CD8-positive, alpha-beta memory T cell (primary cell): ENCODE results near the gene CADM2. TPM values are rescaled to one million over a fixed set of nuclear protein-coding genes. Genes with fewer than 3 reads are reported as not detected.

Experiments used
- CTCF ChIA-PET: fragments of 350-600 bp; sonication (Branson Sonifier 250); formaldehyde crosslinking; loops from one replicate; lab custom pipeline; 2021; ENCODE audit warnings: antibody characterized with exemption; lab: Charles Lee
- POLR2A ChIA-PET: fragments of 350-600 bp; sonication (Branson Sonifier 250); formaldehyde crosslinking; loops from one replicate; lab custom pipeline; 2021; ENCODE audit warnings: antibody characterized with exemption; lab: Charles Lee
- DNase-seq, 5 donors: peaks; one replicate each; pipeline versions ENCODE4 v3.0.0 to v3.0.0-alpha.2; 2020 to 2022; ENCODE audit warnings: mixed read lengths in 1 of 5
- H3K27ac ChIP-seq: one replicate; pipeline ENCODE4 v1.7.0; 2013; ENCODE audit warnings: low read depth, mild to moderate bottlenecking, low read length, moderate library complexity
- H3K27me3 ChIP-seq: 2 replicates; pipeline ENCODE4 v1.7.0; 2013; ENCODE audit warnings: low read length, mild to moderate bottlenecking; ENCODE audit not compliant: insufficient read depth, poor library complexity, severe bottlenecking
- H3K36me3 ChIP-seq: 2 replicates; pipeline ENCODE4 v1.7.0; 2013; ENCODE audit warnings: mild to moderate bottlenecking, low read length, moderate library complexity; ENCODE audit not compliant: insufficient read depth
- H3K4me1 ChIP-seq: 2 replicates; pipeline ENCODE4 v1.7.0; 2013; ENCODE audit warnings: mild to moderate bottlenecking, low read length, moderate library complexity; ENCODE audit not compliant: insufficient read depth
- H3K4me3 ChIP-seq: 2 replicates; pipeline ENCODE4 v1.7.0; 2013; ENCODE audit warnings: mild to moderate bottlenecking, low read length
- H3K9me3 ChIP-seq: 2 replicates; pipeline ENCODE4 v1.7.0; 2013; ENCODE audit warnings: mild to moderate bottlenecking, low read length
- H3K27ac Mint-ChIP-seq, 8 donors: one replicate each; pipeline ENCODE4 v1.8.0; 2020 to 2021; ENCODE audit warnings: mixed read lengths in 8 of 8, mild to moderate bottlenecking in 6 of 8, inconsistent platforms in 3 of 8, moderate library complexity in 3 of 8
- H3K27me3 Mint-ChIP-seq, 2 donors: one replicate each; pipeline ENCODE4 v1.8.0; 2020 to 2021; ENCODE audit warnings: mixed read lengths in 2 of 2, mild to moderate bottlenecking in 1 of 2, moderate library complexity in 1 of 2
- H3K36me3 Mint-ChIP-seq, 3 donors: one replicate each; pipeline ENCODE4 v1.8.0; 2020 to 2021; ENCODE audit warnings: mixed read lengths in 3 of 3, inconsistent platforms in 1 of 3, mild to moderate bottlenecking in 1 of 3
- H3K4me1 Mint-ChIP-seq, 3 donors: one replicate each; pipeline ENCODE4 v1.8.0; 2020 to 2021; ENCODE audit warnings: mixed read lengths in 3 of 3, inconsistent platforms in 1 of 3, mild to moderate bottlenecking in 1 of 3
- H3K4me3 Mint-ChIP-seq, 7 donors: one replicate each; pipeline ENCODE4 v1.8.0; 2020 to 2021; ENCODE audit warnings: mixed read lengths in 7 of 7, mild to moderate bottlenecking in 6 of 7, moderate library complexity in 4 of 7, inconsistent platforms in 2 of 7
- H3K9me3 Mint-ChIP-seq, 5 donors: one replicate each; pipeline ENCODE4 v1.8.0; 2020 to 2022; ENCODE audit warnings: mixed read lengths in 5 of 5, mild to moderate bottlenecking in 3 of 5, moderate library complexity in 2 of 5, inconsistent platforms in 1 of 5
- polyA plus RNA-seq: library from polyadenylated mRNA; unstranded; fragments of 300-500 nt; fragmentation: Illumina TruSeq; gene quantifications from one replicate; pipeline ENCODE4 v1.2.3, GENCODE V29; 2021
- total RNA-seq, 2 experiments: library from RNA; stranded (reverse); gene quantifications; one replicate each; pipeline ENCODE4 v1.2.3, GENCODE V29; 2021

Gene CADM2
- total and polyA plus RNA-seq, 3 experiments from 2014 or later: 0.22 to 0.27 TPM; not detected in 1

DNA sequence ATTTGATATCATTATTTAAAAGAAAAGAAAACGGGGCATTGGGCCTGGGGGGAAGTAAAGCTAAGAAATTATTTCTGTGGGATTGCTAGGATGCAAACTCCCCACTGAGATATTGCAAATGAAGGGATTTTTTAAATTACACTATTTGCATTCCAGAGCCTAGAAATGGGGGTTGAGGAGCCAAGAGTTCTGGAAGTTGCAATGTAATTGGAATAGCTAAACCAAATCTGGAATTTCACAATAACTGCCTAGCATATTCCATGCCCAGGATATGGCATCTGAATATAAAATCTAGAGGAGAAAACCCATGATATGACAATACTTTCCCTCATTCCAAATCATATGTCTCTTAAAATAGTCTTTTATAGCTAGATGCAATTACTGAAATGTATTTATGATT is 93.0 kb downstream of the CADM2 start:
- ChIA-PET POLR2A (no interaction called here), CTCF (no interaction called here)
- Histone ChIP-seq H3K27me3 (no peaks in the 10 kb centered on the region), H3K9me3 (no peaks in the 10 kb centered on the region), H3K4me3 (no peak overlapping the region), H3K4me1 (no peaks in the 10 kb centered on the region), H3K27ac (no peak overlapping the region), H3K36me3 (no peaks in the 10 kb centered on the region)
- no peak overlapping the region for H3K27ac Mint-ChIP-seq
- DNase-seq: no peak
- H3K4me1 Mint-ChIP-seq: no peaks in the 10 kb centered on the region
- H3K9me3 Mint-ChIP-seq: peaks cover 4 to 18% (median 9%) of the 10 kb centered on the region in 5 donors
- no peaks in the 10 kb centered on the region for H3K36me3 Mint-ChIP-seq
- no peaks in the 10 kb centered on the region for H3K27me3 Mint-ChIP-seq
- H3K4me3 Mint-ChIP-seq: no peak overlapping the region

DNA sequence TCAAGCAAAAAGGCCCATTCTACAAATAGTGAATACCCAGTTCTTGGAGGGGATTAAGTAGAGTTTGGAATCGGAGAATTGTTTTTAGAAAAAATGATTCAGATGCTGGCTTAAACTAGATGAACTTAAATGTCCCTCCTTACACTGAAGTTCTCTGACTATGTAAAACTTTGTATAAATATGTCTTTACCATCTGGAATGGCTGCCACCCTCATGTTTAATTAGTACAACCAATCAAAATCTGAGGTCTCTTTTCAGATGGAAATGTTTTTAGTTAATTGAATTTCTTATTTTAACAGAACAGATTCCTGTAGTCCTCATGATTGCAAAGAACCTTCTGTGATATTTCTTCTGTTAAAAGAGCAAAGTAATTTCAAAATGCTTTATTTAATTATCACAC is 94.8 kb downstream of the CADM2 start:
- no peak for DNase-seq
- Mint-ChIP-seq H3K27ac (no peak overlapping the region), H3K4me3 (no peak overlapping the region), H3K36me3 (no peaks in the 10 kb centered on the region), H3K4me1 (no peaks in the 10 kb centered on the region), H3K9me3 (peaks cover 4 to 21% (median 9%) of the 10 kb centered on the region in 5 donors), H3K27me3 (no peaks in the 10 kb centered on the region)
- no peak overlapping the region for H3K27ac ChIP-seq
- H3K27me3 ChIP-seq: no peaks in the 10 kb centered on the region
- no peaks in the 10 kb centered on the region for H3K36me3 ChIP-seq
- no peaks in the 10 kb centered on the region for H3K9me3 ChIP-seq
- no peaks in the 10 kb centered on the region for H3K4me1 ChIP-seq
- ChIA-PET CTCF (no interaction called here), POLR2A (no interaction called here)
- H3K4me3 ChIP-seq: no peak overlapping the region

DNA sequence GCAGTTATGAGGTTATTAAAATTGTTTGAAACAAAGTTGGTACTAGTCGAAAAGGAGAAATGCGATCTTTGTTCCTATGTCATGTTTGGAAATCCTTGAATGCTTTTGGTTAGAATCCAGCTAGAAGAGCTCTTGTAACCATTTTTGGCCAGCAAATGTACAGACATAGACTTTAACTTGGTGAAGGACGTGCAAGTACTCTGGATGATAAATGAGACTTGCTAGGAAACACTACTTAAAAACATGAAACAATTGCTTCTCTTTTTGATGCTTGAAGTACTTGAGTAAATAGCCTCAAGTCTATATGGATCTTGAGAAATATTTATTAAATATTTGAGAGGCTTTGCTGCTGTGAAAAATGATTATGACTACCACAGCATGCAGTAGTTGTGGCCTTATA is 95.8 kb downstream of the CADM2 start:
- Mint-ChIP-seq H3K9me3 (peaks cover 0 to 17% (median 10%) of the 10 kb centered on the region in 5 donors), H3K27ac (no peak overlapping the region), H3K4me3 (no peak overlapping the region), H3K4me1 (no peaks in the 10 kb centered on the region), H3K27me3 (no peaks in the 10 kb centered on the region), H3K36me3 (no peaks in the 10 kb centered on the region)
- no peak overlapping the region for H3K27ac ChIP-seq
- ChIA-PET CTCF (no interaction called here), POLR2A (no interaction called here)
- no peak overlapping the region for H3K4me3 ChIP-seq
- H3K36me3 ChIP-seq: no peaks in the 10 kb centered on the region
- no peaks in the 10 kb centered on the region for H3K4me1 ChIP-seq
- no peaks in the 10 kb centered on the region for H3K9me3 ChIP-seq
- DNase-seq: no peak
- H3K27me3 ChIP-seq: no peaks in the 10 kb centered on the region

DNA sequence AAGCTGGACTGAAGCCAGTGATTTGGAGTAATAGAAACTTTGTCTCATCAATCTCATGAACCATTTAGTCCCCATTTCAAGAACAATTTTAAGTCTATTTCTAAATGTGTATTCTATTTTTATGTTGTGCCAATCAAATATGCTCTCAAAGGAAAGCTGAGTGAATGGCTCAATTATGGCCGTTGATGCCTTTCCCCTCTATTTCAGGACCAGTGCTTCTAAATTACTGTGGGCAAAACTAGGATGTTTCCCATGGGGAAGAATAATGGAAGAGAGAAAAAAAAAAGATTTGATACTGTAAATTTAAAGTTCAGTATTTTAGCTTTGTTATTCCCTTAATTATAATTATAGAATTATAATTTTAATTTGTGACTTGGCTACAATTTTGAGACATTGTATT is 110.1 kb downstream of the CADM2 start:
- Histone ChIP-seq H3K4me3 (no peak overlapping the region), H3K4me1 (no peaks in the 10 kb centered on the region), H3K9me3 (no peaks in the 10 kb centered on the region), H3K27ac (no peak overlapping the region), H3K36me3 (no peaks in the 10 kb centered on the region), H3K27me3 (no peaks in the 10 kb centered on the region)
- no peak for DNase-seq
- Mint-ChIP-seq H3K4me3 (no peak overlapping the region), H3K9me3 (peaks cover 0 to 18% (median 12%) of the 10 kb centered on the region in 5 donors), H3K36me3 (no peaks in the 10 kb centered on the region), H3K27me3 (no peaks in the 10 kb centered on the region), H3K4me1 (no peaks in the 10 kb centered on the region), H3K27ac (no peak overlapping the region)
- POLR2A ChIA-PET: no interaction called here
- CTCF ChIA-PET: no interaction called here

DNA sequence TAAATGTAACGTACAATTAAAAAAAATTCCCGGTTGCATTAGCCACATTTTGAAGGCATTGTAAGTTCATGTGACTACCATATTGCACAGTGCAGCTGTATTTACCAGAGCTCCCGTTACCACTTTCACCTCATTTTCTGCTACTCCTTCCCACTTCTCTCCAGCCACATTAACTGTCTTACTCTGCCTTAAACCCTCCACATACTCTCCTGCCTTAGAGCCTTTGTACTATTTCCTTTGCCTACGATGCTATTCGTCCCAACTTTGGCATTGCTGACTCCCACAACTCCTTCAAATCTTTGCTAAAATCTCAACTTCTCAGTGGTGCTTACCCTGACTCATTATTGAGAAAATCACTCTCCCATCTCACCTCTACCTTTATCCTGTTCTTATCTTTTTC is 115.2 kb downstream of the CADM2 start:
- no peak overlapping the region for H3K27ac ChIP-seq
- Mint-ChIP-seq H3K27ac (no peak overlapping the region), H3K27me3 (no peaks in the 10 kb centered on the region), H3K36me3 (no peaks in the 10 kb centered on the region), H3K4me3 (no peak overlapping the region), H3K9me3 (peaks cover 0 to 10% (median 4%) of the 10 kb centered on the region in 5 donors), H3K4me1 (no peaks in the 10 kb centered on the region)
- no peaks in the 10 kb centered on the region for H3K4me1 ChIP-seq
- DNase-seq: no peak
- H3K27me3 ChIP-seq: no peaks in the 10 kb centered on the region
- CTCF ChIA-PET: no interaction called here
- H3K4me3 ChIP-seq: no peak overlapping the region
- POLR2A ChIA-PET: no interaction called here
- H3K9me3 ChIP-seq: no peaks in the 10 kb centered on the region
- no peaks in the 10 kb centered on the region for H3K36me3 ChIP-seq

DNA sequence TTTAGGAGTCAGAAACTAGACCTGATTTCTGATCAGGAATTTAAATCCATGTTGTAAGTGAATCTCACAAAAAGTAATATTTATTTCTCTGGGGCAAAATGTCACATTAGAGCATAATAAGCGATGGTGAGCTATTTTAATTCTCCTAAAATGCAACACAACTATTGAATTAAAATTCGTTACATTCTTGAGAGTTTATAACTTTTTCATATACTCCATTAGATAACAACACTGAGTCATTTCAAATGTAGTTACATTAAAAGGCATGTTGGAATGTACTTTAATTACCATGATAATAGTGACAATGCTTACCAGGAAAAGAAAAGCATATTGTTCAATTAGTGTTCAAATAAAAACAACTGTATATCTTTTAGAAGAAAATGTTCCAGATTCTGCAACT is 116.9 kb downstream of the CADM2 start:
- Mint-ChIP-seq H3K9me3 (peaks cover 0 to 10% (median 1%) of the 10 kb centered on the region in 5 donors), H3K4me3 (no peak overlapping the region), H3K27me3 (no peaks in the 10 kb centered on the region), H3K4me1 (no peaks in the 10 kb centered on the region), H3K27ac (no peak overlapping the region), H3K36me3 (no peaks in the 10 kb centered on the region)
- ChIA-PET POLR2A (no interaction called here), CTCF (no interaction called here)
- Histone ChIP-seq H3K27me3 (no peaks in the 10 kb centered on the region), H3K4me1 (no peaks in the 10 kb centered on the region), H3K4me3 (no peak overlapping the region), H3K9me3 (no peaks in the 10 kb centered on the region), H3K27ac (no peak overlapping the region), H3K36me3 (no peaks in the 10 kb centered on the region)
- DNase-seq: no peak

DNA sequence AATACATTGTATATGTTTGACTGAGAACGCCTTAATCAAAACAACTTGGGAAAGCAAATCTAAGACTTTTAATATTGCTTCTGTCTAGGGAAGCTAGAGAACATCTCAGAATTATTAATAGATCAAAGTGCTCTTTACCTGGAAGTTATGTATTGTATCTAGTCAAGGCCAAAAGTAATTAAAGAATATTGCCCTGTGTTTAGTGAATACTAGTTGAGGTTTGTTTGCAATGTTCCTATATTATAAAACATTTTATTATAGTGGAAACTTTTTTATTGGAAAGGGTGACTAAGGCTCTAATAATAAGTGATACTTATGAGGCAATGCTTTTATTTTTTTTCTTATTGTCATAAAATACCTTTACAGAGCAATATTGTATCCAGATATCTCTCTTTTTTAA is 118.2 kb downstream of the CADM2 start:
- no peaks in the 10 kb centered on the region for H3K27me3 Mint-ChIP-seq
- H3K9me3 ChIP-seq: no peaks in the 10 kb centered on the region
- no peaks in the 10 kb centered on the region for H3K36me3 Mint-ChIP-seq
- no peak overlapping the region for H3K4me3 ChIP-seq
- no peaks in the 10 kb centered on the region for H3K36me3 ChIP-seq
- H3K9me3 Mint-ChIP-seq: peaks cover 0 to 16% (median 1%) of the 10 kb centered on the region in 5 donors
- H3K27ac ChIP-seq: no peak overlapping the region
- H3K27me3 ChIP-seq: no peaks in the 10 kb centered on the region
- CTCF ChIA-PET: no interaction called here
- no peak overlapping the region for H3K4me3 Mint-ChIP-seq
- DNase-seq: no peak
- no peaks in the 10 kb centered on the region for H3K4me1 ChIP-seq
- POLR2A ChIA-PET: no interaction called here
- no peak overlapping the region for H3K27ac Mint-ChIP-seq
- no peaks in the 10 kb centered on the region for H3K4me1 Mint-ChIP-seq

DNA sequence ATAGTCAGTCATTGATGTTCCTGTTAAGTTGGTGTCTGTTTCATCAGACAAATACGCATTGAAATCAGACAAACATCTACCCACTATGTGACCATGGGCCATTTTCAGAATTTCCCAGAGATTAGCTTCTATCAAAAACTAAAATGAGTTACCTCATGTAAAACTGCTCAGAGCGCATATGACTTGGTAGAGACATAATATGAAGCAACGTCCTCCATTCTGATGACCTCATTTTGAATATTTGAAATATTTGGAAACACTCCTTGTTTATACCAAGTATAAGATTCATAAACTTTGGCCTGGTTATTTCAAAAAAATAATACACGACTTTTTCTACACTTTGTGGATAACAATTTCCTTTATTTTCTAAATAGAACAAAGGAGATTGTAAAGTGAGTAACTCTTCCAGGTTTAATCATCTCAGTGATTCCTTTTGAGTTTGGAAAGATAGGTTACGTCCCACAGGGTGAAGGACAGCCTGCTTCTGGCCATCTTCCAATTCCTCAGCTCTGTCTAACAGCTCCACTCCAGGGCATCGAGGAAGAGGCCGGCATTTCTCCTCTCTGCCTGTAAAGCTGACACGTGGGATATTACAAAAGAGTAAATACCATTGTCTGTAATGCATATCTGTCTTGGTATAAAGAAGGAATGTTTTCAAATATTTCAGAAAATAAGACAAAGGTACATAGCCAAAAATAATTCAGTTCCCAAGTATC is 122.6 kb downstream of the CADM2 start:
- Mint-ChIP-seq H3K27me3 (no peaks in the 10 kb centered on the region), H3K9me3 (peaks cover 0 to 22% (median 2%) of the 10 kb centered on the region in 5 donors), H3K4me1 (no peaks in the 10 kb centered on the region), H3K36me3 (no peaks in the 10 kb centered on the region), H3K4me3 (no peak overlapping the region), H3K27ac (no peak overlapping the region)
- Histone ChIP-seq H3K27me3 (no peaks in the 10 kb centered on the region), H3K9me3 (no peaks in the 10 kb centered on the region), H3K4me3 (no peak overlapping the region), H3K4me1 (no peaks in the 10 kb centered on the region), H3K36me3 (no peaks in the 10 kb centered on the region), H3K27ac (no peak overlapping the region)
- ChIA-PET POLR2A (no interaction called here), CTCF (no interaction called here)
- DNase-seq: no peak
